ENCODE results near the gene SORCS2. TPM values are rescaled to one million over a fixed set of nuclear protein-coding genes. Genes with fewer than 3 reads are reported as not detected.

Gene SORCS2
- total and polyA plus RNA-seq, 2 experiments from 2014 or later, result 0.38 to 1.4 TPM

DNA sequence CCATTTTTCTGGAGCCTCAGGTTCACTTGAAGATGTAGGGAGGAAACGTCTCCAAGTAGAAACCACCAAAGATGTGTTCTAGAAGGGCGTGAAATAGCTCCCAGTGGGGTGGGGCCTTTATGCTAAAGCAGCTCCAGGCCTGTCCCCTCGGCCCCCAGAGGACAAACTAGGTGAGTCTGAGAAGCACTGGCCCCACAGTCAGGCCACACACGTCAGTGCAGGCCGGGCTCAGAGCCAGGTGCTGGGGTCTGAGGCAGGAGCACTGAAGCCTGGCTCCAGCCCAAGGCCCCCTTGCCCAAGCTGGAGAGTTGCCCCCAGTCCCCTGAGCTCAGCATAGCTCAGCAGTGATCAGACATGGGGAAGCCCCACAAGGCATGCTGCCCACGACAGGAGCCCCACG is 337.7 kb downstream of the SORCS2 start:
- H3K4me2 ChIP-seq (ENCODE audit: unreplicated experiment), result no peak overlapping the region
- H3K27me3 ChIP-seq (replicated peaks; ENCODE audit: insufficient read depth), result no peaks in the 10 kb centered on the region; the same call in 1 of the 2 replicates
- TF ChIP-seq EZH2phosphoT487 (IDR thresholded peaks at IDR 0.05; ENCODE audit: insufficient read depth, low read depth) (no peak), EZH2 (IDR thresholded peaks at IDR 0.05; ENCODE audit: insufficient read depth, poor library complexity, severe bottlenecking) (no peak)
- H3K79me2 ChIP-seq (ENCODE audit: insufficient read depth), result no peaks in the 10 kb centered on the region
- H3K9ac ChIP-seq, result no peak overlapping the region
- no peaks in the 10 kb centered on the region for H3K9me3 ChIP-seq (ENCODE audit: low read depth)
- DNase-seq, result no peak
- H3F3A ChIP-seq (ENCODE audit: insufficient read depth), result no peaks in the 10 kb centered on the region
- H3K27ac ChIP-seq, result no peak overlapping the region
- WGBS, 2 experiments (ENCODE audit: low coverage in 1 of 2, low lambda C conversion rate in 2 of 2, missing lambda C conversion rate in 2 of 2), result 34 to 43% methylated on average over 7 of the region's 7 CpGs
- no peaks in the 10 kb centered on the region for H3K4me1 ChIP-seq (ENCODE audit: insufficient read depth)
- in situ Hi-C loops (cut with MboI), result no loop called here
- H3K36me3 ChIP-seq (ENCODE audit: low read depth), result no peaks in the 10 kb centered on the region
- H4K20me1 ChIP-seq (ENCODE audit: insufficient read depth), result no peaks in the 10 kb centered on the region
- no peaks in the 10 kb centered on the region for H3K9me2 ChIP-seq (ENCODE audit: insufficient read depth)
- no peak overlapping the region for H2AFZ ChIP-seq
- H3K4me3 ChIP-seq, result no peak overlapping the region

DNA sequence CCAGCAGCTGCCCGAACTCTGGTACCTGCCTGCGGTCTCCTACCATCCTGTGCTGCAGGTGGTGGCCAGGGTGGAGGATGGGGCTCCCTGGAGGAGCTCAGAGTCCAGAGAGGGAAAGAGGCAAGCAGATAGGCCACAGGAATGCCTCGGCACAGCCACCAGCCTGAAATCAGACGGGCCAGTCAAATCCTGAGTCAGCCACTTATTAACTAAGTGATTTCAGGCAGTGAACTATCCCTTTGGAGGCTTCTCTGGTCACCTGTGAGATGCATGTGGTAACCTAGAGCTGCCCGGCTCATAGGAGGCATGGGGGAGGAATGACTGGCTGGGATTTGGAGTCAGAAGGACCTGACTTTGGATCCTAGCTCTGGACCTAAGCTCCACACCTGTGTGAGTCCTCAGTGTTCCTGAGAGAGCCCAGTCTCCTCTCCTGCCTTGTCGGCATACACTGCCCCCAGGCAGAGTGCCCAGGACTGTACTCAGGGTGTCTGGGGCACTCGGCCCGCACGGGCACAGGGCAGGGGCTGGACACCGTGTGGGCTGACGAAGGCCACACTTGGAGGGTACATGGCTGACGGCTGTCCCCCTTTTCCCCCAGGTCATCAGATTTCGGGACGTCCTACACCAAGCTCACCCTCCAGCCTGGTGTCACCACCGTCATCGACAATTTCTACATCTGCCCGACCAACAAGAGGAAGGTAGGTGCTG is 338.7 kb downstream of the SORCS2 start:
- 60 to 62% methylated on average over 16 to 17 of the region's 17 CpGs for WGBS, 2 experiments (ENCODE audit: low coverage in 1 of 2, low lambda C conversion rate in 2 of 2, missing lambda C conversion rate in 2 of 2)
- Histone ChIP-seq H2AFZ (no peak overlapping the region), H3K27ac (no peak overlapping the region), H3K9me3 (ENCODE audit: low read depth) (no peaks in the 10 kb centered on the region), H3K9ac (no peak overlapping the region), H3K79me2 (ENCODE audit: insufficient read depth) (no peaks in the 10 kb centered on the region), H3K4me3 (no peak overlapping the region), H3K4me1 (ENCODE audit: insufficient read depth) (no peaks in the 10 kb centered on the region), H3K27me3 (replicated peaks; ENCODE audit: insufficient read depth) (no peaks in the 10 kb centered on the region; the same call in 1 of the 2 replicates), H3K36me3 (ENCODE audit: low read depth) (no peaks in the 10 kb centered on the region), H3F3A (ENCODE audit: insufficient read depth) (no peaks in the 10 kb centered on the region), H4K20me1 (ENCODE audit: insufficient read depth) (no peaks in the 10 kb centered on the region), H3K9me2 (ENCODE audit: insufficient read depth) (no peaks in the 10 kb centered on the region), H3K4me2 (ENCODE audit: unreplicated experiment) (no peak overlapping the region)
- TF ChIP-seq EZH2 (IDR thresholded peaks at IDR 0.05; ENCODE audit: insufficient read depth, poor library complexity, severe bottlenecking), result no peak
- TF ChIP-seq EZH2phosphoT487 (IDR thresholded peaks at IDR 0.05; ENCODE audit: insufficient read depth, low read depth), result no peak
- in situ Hi-C loops (cut with MboI), result no loop called here
- DNase-seq, result no peak

DNA sequence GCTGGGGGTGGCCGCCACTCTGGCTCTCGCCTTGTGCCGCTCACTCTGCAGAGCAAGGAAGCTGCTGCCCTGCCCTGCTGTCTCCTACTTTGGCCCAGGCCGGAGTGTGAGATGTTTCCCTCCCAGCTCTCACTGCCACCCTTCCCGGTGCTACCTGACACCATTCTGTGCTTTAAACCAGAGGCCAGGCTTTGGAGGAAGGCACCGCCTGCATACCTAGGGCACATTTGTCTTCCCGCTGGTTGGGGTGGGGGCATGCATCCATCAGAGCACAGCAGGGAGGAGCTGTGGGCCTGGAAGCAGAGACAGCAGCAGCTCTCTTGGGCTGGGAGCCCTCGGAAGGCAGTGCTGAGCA is 339.3 kb downstream of the SORCS2 start:
- Histone ChIP-seq H3K4me1 (ENCODE audit: insufficient read depth) (no peaks in the 10 kb centered on the region), H3K9me2 (ENCODE audit: insufficient read depth) (no peaks in the 10 kb centered on the region), H3K4me2 (ENCODE audit: unreplicated experiment) (no peak overlapping the region), H4K20me1 (ENCODE audit: insufficient read depth) (no peaks in the 10 kb centered on the region), H3K79me2 (ENCODE audit: insufficient read depth) (no peaks in the 10 kb centered on the region), H3K4me3 (no peak overlapping the region), H3F3A (ENCODE audit: insufficient read depth) (no peaks in the 10 kb centered on the region), H2AFZ (no peak overlapping the region), H3K9ac (no peak overlapping the region), H3K27ac (no peak overlapping the region), H3K27me3 (replicated peaks; ENCODE audit: insufficient read depth) (no peaks in the 10 kb centered on the region; the same call in 1 of the 2 replicates), H3K9me3 (ENCODE audit: low read depth) (no peaks in the 10 kb centered on the region), H3K36me3 (ENCODE audit: low read depth) (no peaks in the 10 kb centered on the region)
- TF ChIP-seq EZH2phosphoT487 (IDR thresholded peaks at IDR 0.05; ENCODE audit: insufficient read depth, low read depth), result no peak
- 80 to 84% methylated on average over 8 of the region's 8 CpGs for WGBS, 2 experiments (ENCODE audit: low coverage in 1 of 2, low lambda C conversion rate in 2 of 2, missing lambda C conversion rate in 2 of 2)
- no peak for DNase-seq
- in situ Hi-C loops (cut with MboI), result no loop called here

DNA sequence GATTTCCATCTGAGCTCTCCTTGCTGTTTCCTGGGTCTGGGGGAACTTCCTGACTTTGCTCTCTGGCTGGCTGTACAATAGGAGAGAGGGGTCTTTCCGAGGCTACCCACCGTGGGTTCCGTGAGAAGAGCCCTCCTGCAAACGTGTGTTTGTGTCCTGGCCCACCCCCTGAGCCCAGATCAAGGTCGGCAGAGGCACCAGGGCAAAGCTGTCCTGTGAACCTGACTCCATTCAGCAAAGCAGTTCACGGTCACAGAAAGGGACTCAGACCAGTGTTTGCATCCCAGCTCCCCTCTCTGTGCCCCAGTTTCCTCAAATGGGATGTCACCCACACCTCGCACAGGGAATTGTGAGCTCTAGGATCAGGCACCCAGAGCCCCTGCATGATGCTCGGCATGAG is 339.7 kb downstream of the SORCS2 start:
- no peak overlapping the region for H3K27ac ChIP-seq
- H3K9me3 ChIP-seq (ENCODE audit: low read depth), result no peaks in the 10 kb centered on the region
- no peaks in the 10 kb centered on the region for H3K4me1 ChIP-seq (ENCODE audit: insufficient read depth)
- H3K27me3 ChIP-seq (replicated peaks; ENCODE audit: insufficient read depth), result no peaks in the 10 kb centered on the region; the same call in 1 of the 2 replicates
- no peaks in the 10 kb centered on the region for H3K36me3 ChIP-seq (ENCODE audit: low read depth)
- TF ChIP-seq EZH2phosphoT487 (IDR thresholded peaks at IDR 0.05; ENCODE audit: insufficient read depth, low read depth), result no peak
- no peak for TF ChIP-seq EZH2 (IDR thresholded peaks at IDR 0.05; ENCODE audit: insufficient read depth, poor library complexity, severe bottlenecking)
- DNase-seq, result no peak
- H3F3A ChIP-seq (ENCODE audit: insufficient read depth), result no peaks in the 10 kb centered on the region
- H3K4me3 ChIP-seq, result no peak overlapping the region
- no peaks in the 10 kb centered on the region for H3K9me2 ChIP-seq (ENCODE audit: insufficient read depth)
- in situ Hi-C loops (cut with MboI), result no loop called here
- H3K79me2 ChIP-seq (ENCODE audit: insufficient read depth), result no peaks in the 10 kb centered on the region
- WGBS, 2 experiments (ENCODE audit: low coverage in 1 of 2, low lambda C conversion rate in 2 of 2, missing lambda C conversion rate in 2 of 2), result 41 to 43% methylated on average over 8 of the region's 8 CpGs
- H2AFZ ChIP-seq, result no peak overlapping the region
- no peak overlapping the region for H3K9ac ChIP-seq
- H4K20me1 ChIP-seq (ENCODE audit: insufficient read depth), result no peaks in the 10 kb centered on the region
- H3K4me2 ChIP-seq (ENCODE audit: unreplicated experiment), result no peak overlapping the region

Data from GM23248 (cell line).